Progenitor cell of endocrine pancreas (in vitro differentiated cells): ENCODE data around the gene IQGAP2. TPM values are rescaled to one million over a fixed set of nuclear protein-coding genes. Genes with fewer than 3 reads are reported as not detected.
A peak's percentile ranks its signal among the peaks of the same experiment; 100 is the strongest.

Experiments
- DNase-seq: peaks from one replicate; pipeline ENCODE4 v3.0.0; 2021; ENCODE audit warnings: low spot score; ENCODE audit not compliant: unreplicated experiment
- H3K27ac Mint-ChIP-seq: 2 replicates; pipeline ENCODE4 v1.8.0; 2021; ENCODE audit warnings: mild to moderate bottlenecking, moderate library complexity, mixed read lengths
- H3K27me3 Mint-ChIP-seq: 2 replicates; pipeline ENCODE4 v1.8.0; 2021; ENCODE audit warnings: mixed read lengths
- H3K36me3 Mint-ChIP-seq: 2 replicates; pipeline ENCODE4 v1.8.0; 2022; ENCODE audit warnings: mixed read lengths; ENCODE audit not compliant: insufficient read depth
- H3K4me1 Mint-ChIP-seq: 2 replicates; pipeline ENCODE4 v1.8.0; 2021; ENCODE audit warnings: low read depth, mixed read lengths
- H3K4me3 Mint-ChIP-seq: 2 replicates; pipeline ENCODE4 v1.8.0; 2021; ENCODE audit warnings: low read depth, mild to moderate bottlenecking, moderate library complexity, mixed read lengths
- H3K9me3 Mint-ChIP-seq: 2 replicates; pipeline ENCODE4 v1.8.0; 2021; ENCODE audit warnings: low read depth, mixed read lengths
- CTCF ChIP-seq: fragments of 200-600 bp; sonication (generic); IDR thresholded peaks from one replicate; pipeline ENCODE4 v1.5.0; 2021; ENCODE audit warnings: antibody characterized with exemption, mild to moderate bottlenecking; ENCODE audit not compliant: unreplicated experiment
- total RNA-seq: library from RNA; stranded (reverse); gene quantifications from 2 replicates; pipeline ENCODE4 v1.2.1, GENCODE V29; 2021

The IQGAP2 gene
- total RNA-seq, 1 donor from 2014 or later: 16.7 TPM

- DNase-seq: no peak
These were observed 301.1 kb downstream of the IQGAP2 start for GRCh38 chr5:76704131-76704663.

GRCh38 chr5:76705574-76705973 lies 302.5 kb downstream of the IQGAP2 start:
- no peaks in the 10 kb centered on the region for H3K27me3 Mint-ChIP-seq
- H3K27ac Mint-ChIP-seq: no peak overlapping the region
- H3K4me3 Mint-ChIP-seq: no peak overlapping the region
- no peaks in the 10 kb centered on the region for H3K4me1 Mint-ChIP-seq
- no peaks in the 10 kb centered on the region for H3K9me3 Mint-ChIP-seq
- no peak for DNase-seq
- no peak for TF ChIP-seq CTCF
- peaks cover 2% of the 10 kb centered on the region for H3K36me3 Mint-ChIP-seq

More at GRCh38 chr5:76704131-76704663, 301.1 kb downstream of the IQGAP2 start:
- Mint-ChIP-seq H3K27me3 (no peaks in the 10 kb centered on the region), H3K9me3 (no peaks in the 10 kb centered on the region), H3K27ac (no peak overlapping the region), H3K4me1 (no peaks in the 10 kb centered on the region), H3K36me3 (peaks cover 2% of the 10 kb centered on the region), H3K4me3 (no peak overlapping the region)
- no peak for TF ChIP-seq CTCF

- DNase-seq: no peak
- no peaks in the 10 kb centered on the region for H3K9me3 Mint-ChIP-seq
- no peaks in the 10 kb centered on the region for H3K36me3 Mint-ChIP-seq
- no peaks in the 10 kb centered on the region for H3K4me1 Mint-ChIP-seq
- TF ChIP-seq CTCF: no peak
- H3K27ac Mint-ChIP-seq: no peak overlapping the region
- no peak overlapping the region for H3K4me3 Mint-ChIP-seq
- H3K27me3 Mint-ChIP-seq: peaks cover 14% of the 10 kb centered on the region
These were observed 306.7 kb downstream of the IQGAP2 start for GRCh38 chr5:76709762-76710161.

- peaks cover 23% of the 10 kb centered on the region for H3K27me3 Mint-ChIP-seq
- DNase-seq: no peak
- no peak overlapping the region for H3K27ac Mint-ChIP-seq
- no peak overlapping the region for H3K4me3 Mint-ChIP-seq
- no peak for TF ChIP-seq CTCF
- peaks cover 1% of the 10 kb centered on the region for H3K4me1 Mint-ChIP-seq
- no peaks in the 10 kb centered on the region for H3K36me3 Mint-ChIP-seq
- H3K9me3 Mint-ChIP-seq: no peaks in the 10 kb centered on the region
These were observed 307.9 kb downstream of the IQGAP2 start for GRCh38 chr5:76710991-76711390.

- no peak for TF ChIP-seq CTCF
- DNase-seq: no peak
- peaks cover 14% of the 10 kb centered on the region for H3K4me1 Mint-ChIP-seq
- H3K27ac Mint-ChIP-seq: no peak overlapping the region
- peak overlapping the region; percentile 81 for H3K4me3 Mint-ChIP-seq
- H3K9me3 Mint-ChIP-seq: no peaks in the 10 kb centered on the region
- peaks cover 23% of the 10 kb centered on the region for H3K27me3 Mint-ChIP-seq
- H3K36me3 Mint-ChIP-seq: peaks cover 3% of the 10 kb centered on the region
These were observed 311.8 kb downstream of the IQGAP2 start for GRCh38 chr5:76714751-76715485.
